Raji (cell line): ENCODE results near the gene SH3TC1.

Experiments
- POLR2A ChIP-seq: IDR thresholded peaks from 2 replicates; pipeline ENCODE4 v1.6.1; 2011; ENCODE audit warnings: low read depth, low read length, control low read depth; ENCODE audit not compliant: insufficient read depth

The SH3TC1 gene

DNA sequence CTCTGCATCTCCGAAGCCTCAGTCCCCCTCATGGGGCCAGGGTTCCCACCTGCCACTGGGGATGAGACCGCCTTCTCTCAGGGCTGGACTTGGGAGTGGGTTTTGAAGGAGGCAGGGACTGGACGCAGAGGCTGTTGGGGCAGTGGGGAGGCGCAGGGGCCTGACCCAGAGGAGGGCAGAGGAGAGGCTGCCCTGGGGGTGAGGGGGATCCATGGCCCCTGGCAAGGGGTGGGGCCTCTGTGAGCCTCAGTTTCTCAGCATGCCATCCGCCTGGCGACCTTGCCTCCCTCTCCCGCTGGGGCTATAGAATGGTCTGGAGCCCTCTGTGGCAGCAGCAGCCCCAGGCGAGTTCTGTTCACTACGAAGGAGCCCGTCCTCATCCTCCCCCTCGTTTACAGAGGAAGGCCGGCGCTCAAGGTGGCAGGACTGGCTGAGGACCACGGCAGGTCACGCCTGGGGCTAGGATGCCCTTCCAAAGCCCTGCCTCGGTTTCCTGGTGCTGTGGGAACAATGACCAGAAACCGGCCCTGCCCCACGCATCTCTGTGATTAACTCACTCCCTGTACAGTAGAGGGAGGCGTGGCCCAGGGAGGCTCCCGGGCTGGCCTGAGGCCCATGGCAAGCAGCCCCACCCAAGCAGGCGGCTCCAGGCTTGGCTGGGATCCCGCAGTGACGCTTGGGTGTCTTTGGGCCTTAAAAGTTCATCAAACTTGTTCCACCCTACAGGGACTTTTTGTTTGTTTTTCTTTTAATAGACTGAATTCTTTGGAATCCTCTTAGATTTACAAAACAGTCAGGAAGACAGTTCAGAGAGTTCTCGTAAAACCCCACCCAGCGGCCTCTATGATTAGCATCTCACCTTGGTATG lies 16.0 kb upstream of the SH3TC1 start:
- TF ChIP-seq POLR2A: no peak

DNA sequence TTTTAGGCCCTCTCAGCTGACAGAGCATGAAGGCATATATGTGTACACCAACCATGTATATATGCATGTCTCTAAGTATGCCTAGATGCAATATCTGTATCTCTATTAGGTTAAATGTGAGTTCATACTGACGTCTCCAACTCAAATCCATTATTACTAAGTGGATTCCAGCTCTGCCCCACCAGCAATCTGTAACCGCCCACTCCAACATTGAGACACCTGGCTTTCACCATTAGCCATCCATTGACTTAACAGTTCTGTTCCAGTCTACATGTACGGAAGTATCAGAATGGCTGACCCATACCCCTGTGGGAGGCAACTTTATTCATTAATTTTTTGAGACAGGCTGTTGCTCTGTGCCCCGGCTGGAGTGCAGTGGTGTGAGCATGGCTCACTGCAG lies 15.0 kb upstream of the SH3TC1 start:
- no peak for TF ChIP-seq POLR2A

DNA sequence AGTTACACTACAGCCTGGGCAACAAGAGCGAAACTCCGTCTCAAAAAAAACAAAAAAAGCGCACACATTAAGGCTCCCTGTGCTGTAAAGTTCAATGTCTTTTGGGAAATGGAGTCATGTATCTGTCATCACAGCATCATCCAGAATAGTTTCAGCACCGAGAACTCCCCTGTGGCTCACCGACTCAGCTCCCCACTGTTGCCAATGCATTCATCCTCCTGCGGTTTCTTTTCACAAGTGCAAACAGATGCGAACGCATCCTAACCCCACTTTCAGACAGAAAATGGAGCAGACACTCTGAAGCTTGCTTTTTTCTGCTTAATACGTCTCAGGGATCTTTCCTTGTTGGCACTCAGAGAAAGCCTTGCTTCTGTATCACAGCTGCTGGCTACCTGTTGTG lies 13.8 kb upstream of the SH3TC1 start:
- TF ChIP-seq POLR2A: no peak

- TF ChIP-seq POLR2A: no peak
Measured at GRCh38 chr4:8185930-8186329, 13.2 kb upstream of the SH3TC1 start.

- no peak for TF ChIP-seq POLR2A
Measured at GRCh38 chr4:8188085-8188484, 11.0 kb upstream of the SH3TC1 start.

GRCh38 chr4:8188743-8189550 lies 10.1 kb upstream of the SH3TC1 start:
- no peak for TF ChIP-seq POLR2A

GRCh38 chr4:8189551-8190466 lies 9.3 kb upstream of the SH3TC1 start:
- TF ChIP-seq POLR2A: no peak

DNA sequence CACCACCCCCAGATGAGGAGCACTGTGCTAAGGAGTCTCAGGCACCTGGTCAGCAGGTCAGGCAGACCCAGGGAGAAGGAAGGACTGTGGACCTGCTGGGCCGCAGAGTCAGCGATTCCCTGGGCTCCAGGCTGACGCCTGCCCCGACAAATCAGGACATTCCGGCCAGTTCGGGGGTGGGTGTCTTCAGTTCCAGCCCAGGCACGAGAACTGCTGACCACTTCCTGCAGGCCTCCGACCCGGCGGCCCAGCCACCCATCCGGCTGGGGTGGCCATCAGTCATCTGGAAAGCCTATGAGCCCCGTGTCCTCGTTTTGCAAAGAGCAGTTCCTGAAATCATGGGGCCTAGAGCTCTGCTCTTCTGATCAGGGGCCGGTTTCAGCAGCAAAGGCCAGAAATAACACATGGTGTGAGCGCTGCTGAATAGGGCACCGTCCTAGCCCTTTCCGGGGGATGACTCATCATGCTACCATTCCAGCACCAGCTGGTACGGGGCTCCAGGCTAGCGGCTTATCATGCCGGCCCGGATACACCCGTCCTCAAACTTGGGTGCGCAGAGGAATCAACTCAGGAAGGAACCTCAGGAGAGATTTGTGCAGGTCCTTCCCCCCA lies 7.8 kb upstream of the SH3TC1 start:
- TF ChIP-seq POLR2A: no peak

DNA sequence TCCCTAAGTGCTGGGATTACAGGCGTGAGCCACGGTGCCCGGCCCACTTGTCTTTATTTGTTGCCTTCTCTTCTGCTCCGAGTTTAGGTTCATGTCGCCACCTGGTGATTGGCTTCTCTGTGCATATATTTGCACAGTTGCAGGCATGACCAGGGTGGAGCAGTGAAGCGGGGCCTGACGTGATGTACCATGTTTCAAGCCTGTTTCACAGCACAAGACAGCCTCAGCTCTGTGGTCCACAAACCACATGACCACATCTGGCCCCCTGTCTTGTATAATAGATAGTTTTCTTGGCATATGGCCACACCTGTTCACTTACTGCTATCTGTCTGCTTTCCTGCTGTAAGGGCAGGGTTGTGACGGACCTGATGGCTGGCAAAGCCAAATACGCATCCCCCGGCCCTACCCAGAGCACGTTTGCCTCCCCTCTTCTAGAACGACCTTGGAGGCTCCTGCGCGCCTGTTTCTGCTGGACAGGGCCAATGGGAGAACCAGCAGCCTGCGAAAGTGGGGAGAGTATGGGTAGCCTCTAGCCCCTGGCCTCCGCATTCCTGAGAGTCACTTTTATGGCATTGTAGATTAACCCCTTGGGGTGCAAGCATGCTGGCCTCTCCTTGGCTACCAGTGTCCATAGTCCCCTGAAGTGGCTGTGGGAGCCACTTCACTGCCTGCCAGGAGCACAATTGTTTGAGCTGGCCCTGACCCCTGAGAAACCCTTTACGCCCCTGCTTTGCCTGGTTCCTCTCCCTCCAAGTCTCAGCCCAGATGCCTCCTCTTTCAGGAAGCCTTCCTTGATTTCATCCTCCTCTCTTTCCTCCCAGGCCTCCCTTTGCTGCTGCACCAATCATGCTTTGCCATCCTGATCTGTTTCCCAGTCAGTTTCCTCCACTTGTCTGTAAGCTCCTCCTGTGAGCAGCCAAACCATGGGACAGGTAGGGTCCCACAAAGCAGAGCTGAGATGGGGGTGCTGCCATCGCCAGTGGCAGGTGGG lies 6.0 kb upstream of the SH3TC1 start:
- TF ChIP-seq POLR2A: no peak

DNA sequence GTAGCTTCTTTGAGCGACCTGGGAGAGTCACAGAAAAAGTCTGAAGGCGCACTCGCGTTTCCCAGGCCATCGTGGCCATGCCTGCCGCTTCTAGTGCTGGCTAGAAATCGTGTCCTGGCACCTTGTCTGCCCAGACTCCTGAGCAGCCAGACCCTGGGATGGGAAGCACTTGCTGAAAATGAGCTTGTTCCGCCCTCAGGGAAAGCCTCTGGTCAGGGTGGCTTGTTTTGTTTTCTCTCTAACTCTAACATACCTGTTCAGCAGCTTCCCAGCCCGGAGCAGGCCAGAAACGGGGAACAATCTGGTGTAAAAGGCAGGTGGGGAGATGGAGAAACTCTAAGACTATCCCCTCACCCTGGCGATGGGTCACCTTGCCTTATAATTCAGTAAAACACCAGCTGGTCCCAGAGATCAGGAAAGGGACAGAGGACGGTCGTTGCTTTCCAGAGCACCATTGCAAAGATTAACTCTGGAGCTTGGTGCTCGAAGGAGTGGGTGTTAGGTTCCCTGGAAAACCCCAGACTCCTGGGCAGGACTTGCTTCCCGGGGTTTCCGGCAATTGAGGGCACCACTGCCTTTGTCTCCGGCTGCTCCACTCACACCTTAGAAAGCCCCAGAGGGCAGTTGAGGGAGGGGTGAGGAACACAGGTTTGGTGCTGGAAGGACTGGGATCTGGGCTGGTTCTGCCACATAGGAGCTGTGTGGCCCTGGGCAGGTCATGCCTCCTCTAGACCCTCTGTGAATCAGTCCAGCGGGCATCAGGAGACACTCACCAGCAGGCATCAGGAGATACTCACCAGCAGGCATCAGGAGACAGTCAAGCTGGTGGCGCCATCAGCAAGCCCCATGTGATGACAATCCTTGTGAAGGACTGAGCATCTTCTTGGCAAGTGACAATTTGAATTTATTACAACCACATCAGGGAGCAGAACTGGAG lies 4.5 kb upstream of the SH3TC1 start:
- TF ChIP-seq POLR2A: no peak

DNA sequence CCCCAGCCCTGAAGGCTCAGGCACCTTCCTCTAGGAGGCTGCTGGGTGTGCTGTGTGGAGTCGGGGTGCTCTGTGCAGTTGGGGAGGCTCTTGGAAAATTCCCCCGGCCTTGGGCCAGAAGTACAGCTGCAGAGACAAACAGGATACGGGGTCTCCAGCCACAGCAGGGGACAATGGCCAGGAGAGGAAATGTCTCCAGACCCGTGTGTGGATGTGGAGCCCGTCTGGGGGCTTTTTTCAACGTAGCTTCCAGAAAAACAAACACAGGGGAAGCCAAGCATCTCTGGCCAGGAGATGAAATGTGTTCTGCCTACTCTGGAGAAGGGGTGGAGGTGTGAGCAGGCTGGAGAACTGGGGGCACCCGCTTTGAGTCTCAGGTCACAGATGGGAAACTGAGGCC lies 3.7 kb upstream of the SH3TC1 start:
- TF ChIP-seq POLR2A: no peak

- no peak for TF ChIP-seq POLR2A
Measured at GRCh38 chr4:8195841-8196458, 3.1 kb upstream of the SH3TC1 start.
